DMS79 (cell line): ENCODE measurements around the gene PHACTR3.
A peak's percentile ranks its signal among the peaks of the same experiment; 100 is the strongest.

ENCODE experiments used
- DNase-seq: peaks from one replicate; lab custom pipeline; 2025; lab: John Stamatoyannopoulos, UW

PHACTR3 gene

GRCh38 chr20:59752704-59753460 lies 148.5 kb downstream of the PHACTR3 start:
- DNase-seq: no peak

- DNase-seq: no peak
Observed at GRCh38 chr20:59753836-59754235, 149.5 kb downstream of the PHACTR3 start.

GRCh38 chr20:59754551-59754950 lies 150.2 kb downstream of the PHACTR3 start:
- no peak for DNase-seq

DNA sequence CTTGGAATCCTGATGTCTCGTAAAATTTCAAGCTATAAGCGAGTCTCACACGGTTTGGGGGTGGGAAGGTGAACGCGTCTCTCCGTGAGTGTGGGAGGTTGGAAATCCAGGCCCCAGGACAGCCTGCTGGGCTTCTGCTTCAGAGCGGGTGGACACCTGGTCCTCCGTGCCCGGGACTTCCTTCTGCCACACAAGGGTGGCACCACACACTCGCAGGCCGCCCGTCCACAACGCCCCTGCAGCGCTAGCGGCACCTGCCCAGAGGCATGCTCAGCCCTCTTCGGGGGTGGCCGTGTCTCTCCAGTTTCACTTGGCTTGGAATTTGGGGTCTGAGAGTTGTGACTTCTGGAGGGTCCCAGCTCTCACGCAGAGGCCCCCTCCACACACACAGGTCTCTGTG lies 151.9 kb downstream of the PHACTR3 start:
- no peak for DNase-seq

DNA sequence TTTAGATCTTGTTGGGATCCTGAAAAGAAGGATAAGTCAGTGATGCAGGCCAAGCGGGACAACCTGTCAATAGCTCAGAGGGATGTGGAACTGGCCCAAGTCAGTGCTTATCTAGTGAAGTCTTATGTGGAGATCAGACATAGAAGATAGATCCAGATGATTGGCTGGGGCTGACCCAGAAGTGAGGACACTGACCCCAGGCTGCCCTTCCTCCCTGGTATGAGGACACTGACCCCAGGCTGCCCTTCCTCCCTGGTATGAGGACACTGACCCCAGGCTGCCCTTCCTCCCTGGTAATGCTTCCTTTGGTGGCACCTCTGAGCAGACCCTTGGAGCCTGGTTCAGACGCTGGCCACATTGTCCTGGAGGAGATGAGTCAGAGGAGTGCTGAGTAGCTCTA lies 159.7 kb downstream of the PHACTR3 start:
- no peak for DNase-seq

- DNase-seq: no peak
Observed at GRCh38 chr20:59765599-59766177, 161.3 kb downstream of the PHACTR3 start.

GRCh38 chr20:59767656-59768055 lies 163.3 kb downstream of the PHACTR3 start:
- no peak for DNase-seq

- DNase-seq: no peak
Observed at GRCh38 chr20:59770270-59770669, 165.9 kb downstream of the PHACTR3 start.

DNA sequence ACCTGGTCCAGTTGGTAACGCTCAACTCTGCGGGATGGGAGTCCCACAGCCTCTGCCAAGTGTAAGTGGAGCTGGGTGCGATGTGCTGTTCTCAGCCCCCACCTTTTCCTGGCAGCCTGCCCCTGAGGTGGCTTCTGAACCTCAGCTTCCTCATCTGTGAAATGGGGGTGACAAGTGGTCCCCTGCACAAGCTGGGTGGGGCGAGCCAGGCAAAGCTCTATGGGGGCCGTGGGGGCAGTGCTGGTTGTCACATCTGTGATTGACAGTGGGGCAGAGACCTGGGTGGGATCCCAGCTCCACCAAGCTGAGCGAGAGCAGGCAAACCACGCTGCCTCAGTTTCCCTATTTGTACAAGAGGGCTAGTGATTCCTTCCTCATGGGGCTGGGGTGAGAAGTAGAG lies 166.5 kb downstream of the PHACTR3 start:
- DNase-seq: no peak

DNA sequence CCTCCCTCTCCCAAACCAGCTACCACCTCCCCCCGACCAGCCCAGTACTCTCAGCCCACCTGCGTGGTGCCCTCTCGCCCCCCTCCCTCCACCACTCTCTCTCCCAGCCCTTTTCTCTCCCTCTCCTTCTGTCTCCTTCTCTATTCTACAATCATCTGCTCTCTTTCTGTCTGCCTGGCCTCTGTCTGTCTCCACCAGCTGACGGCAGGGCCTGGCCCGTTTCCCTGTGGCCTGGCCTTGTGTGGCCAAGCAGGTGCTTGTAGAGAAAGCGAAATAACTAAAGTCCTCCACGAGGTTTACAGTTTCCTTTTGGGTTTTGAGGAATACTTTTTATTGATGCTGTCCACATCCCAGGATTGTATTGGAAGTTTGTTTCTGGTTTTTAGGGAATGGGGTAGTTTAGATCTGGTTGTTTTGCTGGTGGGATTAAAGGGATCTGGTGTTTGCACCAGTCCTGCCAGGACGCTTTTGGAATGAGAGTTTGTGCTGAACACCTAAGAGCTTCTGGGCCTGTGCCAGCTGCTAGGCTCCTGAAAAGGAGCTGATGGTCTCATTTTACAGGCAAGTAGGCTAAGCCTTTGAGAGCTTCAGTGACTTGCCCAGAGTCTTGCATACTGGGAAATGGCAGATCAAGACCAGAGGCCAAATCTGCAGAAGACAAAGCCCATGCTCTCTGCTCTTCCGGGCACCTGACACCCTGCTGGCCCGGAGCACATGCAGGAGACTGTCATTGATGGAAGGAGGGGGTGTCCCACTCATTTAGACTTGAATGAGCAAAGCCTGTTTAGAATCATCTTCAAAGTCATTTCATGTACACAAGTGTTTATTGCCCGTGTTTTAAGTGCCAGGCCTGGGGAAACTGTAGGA lies 167.4 kb downstream of the PHACTR3 start:
- DNase-seq: peak; percentile 84

- DNase-seq: no peak
Observed at GRCh38 chr20:59772373-59772705, 168.0 kb downstream of the PHACTR3 start.

GRCh38 chr20:59772931-59773913 lies 168.9 kb downstream of the PHACTR3 start:
- no peak for DNase-seq

DNA sequence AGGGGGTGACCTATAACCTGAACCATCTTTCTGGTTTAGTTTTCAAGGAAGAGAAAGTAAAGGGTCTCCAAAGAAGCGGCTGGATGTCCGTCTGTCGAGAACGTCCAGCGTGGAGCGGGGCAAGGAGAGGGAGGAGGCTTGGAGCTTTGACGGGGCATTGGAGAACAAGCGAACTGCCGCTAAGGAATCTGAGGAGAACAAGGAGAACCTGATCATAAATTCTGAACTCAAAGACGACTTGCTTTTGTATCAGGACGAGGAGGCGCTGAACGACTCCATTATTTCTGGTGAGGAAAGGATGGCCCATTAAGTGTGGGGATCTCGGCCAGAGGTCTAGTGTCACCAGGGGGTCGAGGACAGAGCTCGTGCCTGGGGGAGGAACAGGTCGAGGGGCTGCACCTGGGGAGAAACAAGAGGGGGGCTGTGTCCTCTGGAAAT lies 169.9 kb downstream of the PHACTR3 start:
- no peak for DNase-seq

DNA sequence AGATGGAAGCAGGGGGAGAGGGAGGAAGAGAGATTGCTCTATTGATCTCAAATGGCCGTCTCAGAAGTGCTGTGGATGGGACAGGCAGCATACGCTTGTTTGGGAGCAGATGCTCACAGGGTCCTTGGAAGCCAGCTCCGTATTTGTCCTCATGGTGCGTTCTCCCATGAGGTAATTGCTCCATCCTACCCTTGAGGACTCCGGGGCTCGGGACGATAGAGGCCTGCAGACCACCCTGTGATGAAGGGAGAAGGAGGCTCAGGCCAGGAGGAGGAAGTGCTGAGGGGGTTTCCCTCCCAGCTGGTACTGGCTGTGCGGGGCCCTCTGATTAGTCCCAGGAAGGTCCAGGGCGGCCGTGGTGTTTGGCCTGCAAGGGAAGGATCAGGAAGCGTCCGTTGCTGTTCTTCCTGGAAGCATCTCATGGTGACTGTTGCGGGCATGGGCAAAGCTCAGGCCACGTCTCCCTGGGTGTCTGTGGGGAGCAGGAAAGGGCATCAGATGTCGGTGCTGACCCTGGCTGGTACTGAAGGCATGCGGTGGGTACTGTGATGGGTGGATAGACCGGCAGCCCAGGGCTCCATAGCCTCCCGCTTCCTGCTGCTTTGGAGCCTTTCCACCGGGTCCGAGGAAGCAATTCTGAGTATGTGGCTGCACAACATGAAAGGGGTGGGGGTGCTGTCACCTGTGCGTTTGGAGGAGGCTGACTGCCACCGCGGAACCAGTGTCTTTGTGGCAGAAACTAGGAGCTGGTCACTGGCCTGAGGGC lies 170.8 kb downstream of the PHACTR3 start:
- no peak for DNase-seq

GRCh38 chr20:59775687-59776055 lies 171.3 kb downstream of the PHACTR3 start:
- DNase-seq: no peak

- DNase-seq: no peak
Observed at GRCh38 chr20:59776059-59776603, 171.8 kb downstream of the PHACTR3 start.

DNA sequence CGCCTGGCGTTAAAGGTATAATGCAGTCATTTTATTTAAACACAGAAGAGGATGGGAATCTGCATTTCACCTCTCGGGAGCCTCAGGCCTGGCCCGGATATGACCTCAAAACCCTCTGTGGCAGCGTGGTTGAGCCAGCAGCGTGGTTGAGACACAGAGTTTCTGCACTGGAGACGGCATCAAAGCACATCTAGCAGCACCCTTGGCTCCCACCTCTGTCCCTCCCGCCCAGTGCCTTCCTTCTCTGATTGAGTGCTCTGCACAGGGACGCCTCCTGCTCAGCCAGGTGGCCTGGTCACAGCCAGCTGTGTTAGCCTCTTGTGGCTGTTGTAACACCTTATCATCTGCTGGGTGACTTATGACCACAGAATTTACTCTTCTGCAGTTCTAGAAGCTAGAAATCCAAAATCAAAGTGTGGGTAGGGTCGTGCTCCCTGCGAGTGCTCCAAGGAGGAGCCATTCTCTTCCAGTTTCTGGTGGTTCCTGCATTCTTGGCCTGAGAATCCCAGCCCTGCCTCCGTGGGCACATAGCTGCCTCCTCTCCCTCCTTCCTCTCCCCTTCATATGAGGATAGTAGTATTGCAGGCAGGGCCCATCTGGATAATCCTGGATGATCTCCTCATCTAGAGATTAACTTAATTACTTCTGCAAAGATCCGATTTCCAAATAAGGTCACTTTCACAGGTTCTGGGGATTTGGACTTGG lies 172.4 kb downstream of the PHACTR3 start:
- DNase-seq: no peak

GRCh38 chr20:59777331-59777725 lies 173.0 kb downstream of the PHACTR3 start:
- no peak for DNase-seq

DNA sequence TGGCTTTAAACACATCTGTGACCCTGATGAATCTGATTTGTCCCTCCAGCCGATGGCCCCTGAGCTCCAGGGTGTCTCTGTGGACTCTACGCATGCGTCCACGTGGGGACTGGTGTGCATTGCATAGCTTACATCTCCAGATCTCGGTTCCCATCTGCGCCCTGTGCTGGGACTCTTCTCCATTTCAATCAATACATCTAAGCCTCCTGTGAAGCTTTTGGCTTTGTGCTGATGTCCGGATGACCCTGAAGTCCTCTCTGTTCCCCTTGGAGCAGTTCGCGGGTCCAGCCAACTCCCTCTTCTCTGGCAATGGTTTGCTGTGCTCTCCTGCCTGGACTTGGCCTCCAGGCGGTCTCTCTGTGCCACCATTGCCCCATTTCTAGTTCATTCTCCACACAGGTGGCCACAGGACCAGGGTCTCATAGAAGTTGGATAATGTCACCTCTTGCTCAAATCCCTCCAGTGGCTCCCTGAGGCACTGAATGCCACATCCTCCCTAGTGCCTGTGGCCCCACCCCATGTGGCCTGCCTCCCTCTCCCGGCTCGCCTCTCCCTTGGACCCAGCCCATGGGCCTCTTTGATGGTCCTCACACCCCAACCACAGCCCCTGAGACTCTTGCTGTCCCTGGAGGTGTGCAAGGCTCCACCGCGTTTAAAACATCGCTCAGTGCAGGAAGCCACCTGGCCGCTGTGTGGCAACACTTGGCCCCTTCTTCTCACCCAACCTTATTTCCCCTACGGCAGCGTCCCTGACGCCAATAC lies 173.7 kb downstream of the PHACTR3 start:
- no peak for DNase-seq
